ENCODE measurements around the gene CERT1.

DNA sequence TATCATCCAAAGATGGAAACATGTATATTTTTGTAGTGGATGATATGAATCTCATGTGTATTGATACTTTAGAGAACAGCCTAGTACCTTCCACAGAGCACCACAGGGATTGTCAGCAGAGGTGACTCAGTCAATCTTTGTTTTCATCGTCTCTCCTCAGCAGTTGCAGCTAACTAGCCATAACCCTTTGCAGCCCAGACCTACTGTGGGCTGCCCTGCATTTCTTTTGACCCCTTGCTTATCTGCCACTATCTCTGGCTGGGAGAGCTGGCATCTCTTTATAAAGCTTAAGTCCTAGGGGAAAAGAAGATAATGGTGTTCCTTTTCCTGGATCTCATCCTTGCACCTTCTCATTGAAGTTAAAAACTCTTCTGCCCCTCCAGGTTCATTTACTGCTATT, 145.7 kb downstream of the CERT1 start:
- TF ChIP-seq, protein P1, sequence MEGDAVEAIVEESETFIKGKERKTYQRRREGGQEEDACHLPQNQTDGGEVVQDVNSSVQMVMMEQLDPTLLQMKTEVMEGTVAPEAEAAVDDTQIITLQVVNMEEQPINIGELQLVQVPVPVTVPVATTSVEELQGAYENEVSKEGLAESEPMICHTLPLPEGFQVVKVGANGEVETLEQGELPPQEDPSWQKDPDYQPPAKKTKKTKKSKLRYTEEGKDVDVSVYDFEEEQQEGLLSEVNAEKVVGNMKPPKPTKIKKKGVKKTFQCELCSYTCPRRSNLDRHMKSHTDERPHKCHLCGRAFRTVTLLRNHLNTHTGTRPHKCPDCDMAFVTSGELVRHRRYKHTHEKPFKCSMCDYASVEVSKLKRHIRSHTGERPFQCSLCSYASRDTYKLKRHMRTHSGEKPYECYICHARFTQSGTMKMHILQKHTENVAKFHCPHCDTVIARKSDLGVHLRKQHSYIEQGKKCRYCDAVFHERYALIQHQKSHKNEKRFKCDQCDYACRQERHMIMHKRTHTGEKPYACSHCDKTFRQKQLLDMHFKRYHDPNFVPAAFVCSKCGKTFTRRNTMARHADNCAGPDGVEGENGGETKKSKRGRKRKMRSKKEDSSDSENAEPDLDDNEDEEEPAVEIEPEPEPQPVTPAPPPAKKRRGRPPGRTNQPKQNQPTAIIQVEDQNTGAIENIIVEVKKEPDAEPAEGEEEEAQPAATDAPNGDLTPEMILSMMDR (conservative IDR thresholded peaks at IDR 0.05 in 1 of 2, IDR thresholded peaks at IDR 0.05 in 1 of 2; ENCODE audit: low read depth in 1 of 2, low read length in 2 of 2) = no peak
- no peak for TF ChIP-seq EZH2 (IDR thresholded peaks at IDR 0.05; ENCODE audit: low read length, missing control alignments)

Data from fibroblast of lung (primary cell).